ENCODE measurements around the gene IMMP2L. TPM values are rescaled to one million over a fixed set of nuclear protein-coding genes. Genes with fewer than 3 reads are reported as not detected.

IMMP2L gene
- polyA plus RNA-seq, 1 donor (not counting 4 experiments of a cell fraction or from before 2014, with no cell fraction given) = 14.1 TPM

DNA sequence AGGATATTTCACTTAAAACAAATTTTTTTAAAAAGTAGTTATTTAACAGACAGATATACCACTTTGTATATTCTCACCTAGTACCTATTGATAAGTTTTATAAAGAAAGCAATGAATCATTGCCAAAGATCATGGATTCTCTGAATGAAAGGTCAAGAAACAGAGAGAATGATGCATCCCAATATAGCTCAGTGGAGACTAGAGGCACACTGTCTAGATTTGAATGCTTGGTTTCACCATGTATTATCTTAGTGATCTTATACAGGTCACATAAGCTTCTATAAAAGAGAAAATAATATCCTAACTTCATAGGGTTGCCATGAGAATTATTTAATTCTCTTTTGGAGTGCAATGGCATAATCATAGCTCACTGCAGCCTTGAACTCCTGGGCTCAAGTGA is 558.4 kb downstream of the IMMP2L start:
- Histone ChIP-seq H3K4me1 (ENCODE audit: control insufficient read depth, extremely low read depth, insufficient read depth, low read length) (no peaks in the 10 kb centered on the region), H3K4me2 (ENCODE audit: control insufficient read depth, extremely low read depth, insufficient read depth, low read depth, low read length) (no peak overlapping the region), H3K9me1 (ENCODE audit: control insufficient read depth, extremely low read depth, insufficient read depth, low read length) (no peaks in the 10 kb centered on the region), H3K36me3 (ENCODE audit: control insufficient read depth in 2 of 2, extremely low read depth in 1 of 2, insufficient read depth in 2 of 2, low read length in 2 of 2) (no peaks in the 10 kb centered on the region), H2AFZ (ENCODE audit: control insufficient read depth, low read length) (no peak overlapping the region), H4K20me1 (ENCODE audit: control insufficient read depth, extremely low read depth, insufficient read depth, low read length) (no peaks in the 10 kb centered on the region), H3K9ac (ENCODE audit: control insufficient read depth, extremely low read depth, insufficient read depth, low read length) (no peak overlapping the region), H3K27ac (ENCODE audit: control insufficient read depth, insufficient read depth, low read length) (no peak overlapping the region), H3K27me3 (ENCODE audit: control insufficient read depth, extremely low read depth, insufficient read depth, low read length) (no peaks in the 10 kb centered on the region), H3K79me2 (ENCODE audit: control insufficient read depth, insufficient read depth, low read length) (no peaks in the 10 kb centered on the region), H3K9me3 (ENCODE audit: control insufficient read depth, low read depth, low read length) (no peaks in the 10 kb centered on the region), H3K4me3 (ENCODE audit: control insufficient read depth in 2 of 3, extremely low read depth in 1 of 3, insufficient read depth in 2 of 3, low read depth in 1 of 3, low read length in 3 of 3) (no peak overlapping the region)
- DNase-seq (ENCODE audit: low read depth, low spot score) (no peak), FAIRE-seq (no peak)
- TF ChIP-seq, protein P1, sequence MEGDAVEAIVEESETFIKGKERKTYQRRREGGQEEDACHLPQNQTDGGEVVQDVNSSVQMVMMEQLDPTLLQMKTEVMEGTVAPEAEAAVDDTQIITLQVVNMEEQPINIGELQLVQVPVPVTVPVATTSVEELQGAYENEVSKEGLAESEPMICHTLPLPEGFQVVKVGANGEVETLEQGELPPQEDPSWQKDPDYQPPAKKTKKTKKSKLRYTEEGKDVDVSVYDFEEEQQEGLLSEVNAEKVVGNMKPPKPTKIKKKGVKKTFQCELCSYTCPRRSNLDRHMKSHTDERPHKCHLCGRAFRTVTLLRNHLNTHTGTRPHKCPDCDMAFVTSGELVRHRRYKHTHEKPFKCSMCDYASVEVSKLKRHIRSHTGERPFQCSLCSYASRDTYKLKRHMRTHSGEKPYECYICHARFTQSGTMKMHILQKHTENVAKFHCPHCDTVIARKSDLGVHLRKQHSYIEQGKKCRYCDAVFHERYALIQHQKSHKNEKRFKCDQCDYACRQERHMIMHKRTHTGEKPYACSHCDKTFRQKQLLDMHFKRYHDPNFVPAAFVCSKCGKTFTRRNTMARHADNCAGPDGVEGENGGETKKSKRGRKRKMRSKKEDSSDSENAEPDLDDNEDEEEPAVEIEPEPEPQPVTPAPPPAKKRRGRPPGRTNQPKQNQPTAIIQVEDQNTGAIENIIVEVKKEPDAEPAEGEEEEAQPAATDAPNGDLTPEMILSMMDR (optimal IDR thresholded peaks at IDR 0.05 in 1 of 3, IDR thresholded peaks at IDR 0.05 in 1 of 3, conservative IDR thresholded peaks at IDR 0.05 in 1 of 3; ENCODE audit: extremely low read depth in 1 of 3, insufficient read depth in 2 of 3, low read length in 3 of 3) = no peak
- dilution Hi-C loops (cut with MboI; ENCODE audit: extremely low pct_ligation_motif_present, low sequenced_read_pairs) = no loop called here

DNA sequence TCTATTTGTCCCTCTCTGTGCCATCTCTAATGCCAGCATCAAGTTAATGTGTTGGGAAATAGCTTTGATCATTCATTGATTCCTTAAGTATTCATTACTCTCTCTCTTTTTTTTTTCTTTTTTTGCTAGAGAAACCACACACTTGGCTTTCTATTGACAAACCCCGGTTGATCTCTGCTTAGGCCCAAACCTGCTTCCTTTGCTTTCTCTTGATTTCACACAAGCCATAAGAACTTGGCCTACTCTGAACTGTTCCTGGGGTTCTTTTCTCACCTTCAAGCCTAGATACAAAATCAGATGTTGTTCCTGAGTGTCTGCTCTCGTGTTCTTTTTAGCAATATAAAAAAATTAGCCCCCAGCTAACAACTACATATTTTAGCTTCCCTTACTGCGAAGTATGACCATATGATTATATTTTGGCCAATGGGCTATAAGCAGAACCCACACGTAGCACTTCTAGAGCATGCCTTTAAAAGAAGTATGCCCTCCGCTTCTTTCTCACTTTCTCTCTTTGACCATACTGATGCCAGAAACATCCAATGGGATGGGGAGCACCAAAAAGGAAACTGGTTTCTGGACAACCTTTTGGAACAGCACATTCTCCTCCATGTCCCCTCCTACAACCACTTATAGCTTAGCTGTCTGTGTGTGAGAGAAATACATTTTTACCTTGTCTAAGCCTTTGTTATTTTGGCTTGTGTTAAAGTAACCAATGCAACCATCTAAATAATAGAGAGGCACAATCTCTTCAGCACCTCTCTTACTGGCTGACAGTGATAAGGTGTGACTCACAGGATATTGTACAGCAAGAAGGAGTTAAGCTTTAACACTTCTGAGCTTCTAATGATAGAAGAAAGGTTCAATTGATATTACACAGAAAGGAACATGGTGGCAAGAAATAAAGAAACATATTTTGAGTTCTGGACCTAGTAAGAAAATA is 568.0 kb downstream of the IMMP2L start:
- no peak for FAIRE-seq

More for the DNA sequence above, 568.0 kb downstream of the IMMP2L start:
- Histone ChIP-seq H4K20me1 (ENCODE audit: control insufficient read depth, extremely low read depth, insufficient read depth, low read length) (no peaks in the 10 kb centered on the region), H3K9me3 (ENCODE audit: control insufficient read depth, low read depth, low read length) (no peaks in the 10 kb centered on the region), H3K9ac (ENCODE audit: control insufficient read depth, extremely low read depth, insufficient read depth, low read length) (no peak overlapping the region), H3K4me2 (ENCODE audit: control insufficient read depth, extremely low read depth, insufficient read depth, low read depth, low read length) (no peak overlapping the region), H3K4me3 (ENCODE audit: control insufficient read depth in 2 of 3, extremely low read depth in 1 of 3, insufficient read depth in 2 of 3, low read depth in 1 of 3, low read length in 3 of 3) (no peak overlapping the region), H3K27ac (ENCODE audit: control insufficient read depth, insufficient read depth, low read length) (no peak overlapping the region), H3K27me3 (ENCODE audit: control insufficient read depth, extremely low read depth, insufficient read depth, low read length) (no peaks in the 10 kb centered on the region), H3K9me1 (ENCODE audit: control insufficient read depth, extremely low read depth, insufficient read depth, low read length) (no peaks in the 10 kb centered on the region), H3K79me2 (ENCODE audit: control insufficient read depth, insufficient read depth, low read length) (no peaks in the 10 kb centered on the region), H3K4me1 (ENCODE audit: control insufficient read depth, extremely low read depth, insufficient read depth, low read length) (no peaks in the 10 kb centered on the region), H3K36me3 (ENCODE audit: control insufficient read depth in 2 of 2, extremely low read depth in 1 of 2, insufficient read depth in 2 of 2, low read length in 2 of 2) (no peaks in the 10 kb centered on the region), H2AFZ (ENCODE audit: control insufficient read depth, low read length) (no peak overlapping the region)
- TF ChIP-seq, protein P1 (optimal IDR thresholded peaks at IDR 0.05 in 1 of 3, IDR thresholded peaks at IDR 0.05 in 1 of 3, conservative IDR thresholded peaks at IDR 0.05 in 1 of 3; ENCODE audit: extremely low read depth in 1 of 3, insufficient read depth in 2 of 3, low read length in 3 of 3) = no peak
- no peak for TF ChIP-seq EZH2 (IDR thresholded peaks at IDR 0.05; ENCODE audit: low read length)
- dilution Hi-C loops (cut with MboI; ENCODE audit: extremely low pct_ligation_motif_present, low sequenced_read_pairs) = no loop called here
- DNase-seq (ENCODE audit: low read depth, low spot score) = no peak

Data from keratinocyte (primary cell).